NCI-H526 (cell line): ENCODE data around the gene BOC.

Source experiments
- DNase-seq, 2 experiments: peaks; one replicate each; lab custom pipeline; 2025; lab: John Stamatoyannopoulos, UW

Gene BOC

GRCh38 chr3:113287803-113288648 lies 76.7 kb downstream of the BOC start:
- DNase-seq: peak in 1 of 2 experiments; percentile 64

- no peak for DNase-seq
Measured at GRCh38 chr3:113288881-113289280, 77.5 kb downstream of the BOC start.

DNA sequence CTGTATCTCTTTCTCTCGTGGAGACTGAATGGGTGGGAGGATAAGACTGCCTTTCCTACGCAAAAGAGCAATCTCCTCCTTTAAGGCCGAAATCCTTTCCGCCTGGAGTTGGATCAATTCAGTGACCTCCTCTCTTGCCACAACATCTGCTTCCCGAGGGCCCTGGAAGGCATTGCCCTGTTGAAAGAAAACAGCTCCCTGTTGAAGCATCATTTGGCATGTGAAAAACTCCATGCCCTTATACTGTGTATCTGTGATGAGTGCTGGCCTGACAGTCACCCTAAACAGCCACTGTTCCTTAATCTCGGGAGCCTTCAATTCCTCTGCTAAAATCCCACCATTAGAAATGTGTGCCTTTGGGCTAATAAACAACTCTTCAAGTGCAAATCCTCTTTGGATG lies 80.2 kb downstream of the BOC start:
- DNase-seq: no peak

GRCh38 chr3:113292933-113293332 lies 81.6 kb downstream of the BOC start:
- no peak for DNase-seq

DNA sequence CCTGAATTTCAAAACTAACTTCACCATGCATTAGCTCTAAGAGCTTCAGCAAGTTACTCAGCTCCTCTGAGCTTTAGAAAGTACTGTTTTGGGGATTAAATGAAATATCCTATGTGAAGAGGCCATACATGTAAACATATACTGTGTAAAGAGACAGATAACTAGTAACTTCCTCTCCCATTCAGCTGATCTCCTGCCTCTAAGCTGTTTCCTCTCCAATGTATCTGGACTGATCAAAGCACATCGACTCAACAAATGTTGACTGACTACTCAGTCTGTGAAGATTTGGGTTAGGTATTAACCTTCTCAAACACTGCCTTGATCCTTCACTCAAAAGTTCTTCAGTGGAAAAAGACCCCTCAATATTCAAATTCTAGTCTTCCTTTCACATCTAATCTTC lies 82.0 kb downstream of the BOC start:
- DNase-seq: no peak

GRCh38 chr3:113295463-113295862 lies 84.1 kb downstream of the BOC start:
- no peak for DNase-seq

DNA sequence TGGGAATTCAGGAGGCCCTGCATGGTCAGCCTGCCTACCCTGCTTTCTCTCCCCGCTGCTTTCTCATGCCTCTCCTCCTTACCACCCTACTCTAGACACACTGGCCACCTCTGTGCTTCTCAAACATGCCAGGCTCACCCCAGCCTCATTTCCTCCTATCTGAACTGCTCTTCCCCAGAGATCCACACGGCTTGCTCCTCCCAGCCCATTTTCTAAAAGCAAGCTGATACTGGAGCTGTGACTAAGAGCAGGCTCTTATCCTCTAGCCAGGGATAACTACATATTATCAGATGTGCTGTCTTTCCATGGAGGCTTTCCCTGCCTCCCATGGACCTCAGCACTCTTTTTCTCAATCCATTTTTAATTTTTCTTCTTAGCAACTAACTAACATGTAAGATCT lies 85.9 kb downstream of the BOC start:
- DNase-seq: no peak

GRCh38 chr3:113297841-113298240 lies 86.5 kb downstream of the BOC start:
- DNase-seq: no peak

- no peak for DNase-seq
Measured at GRCh38 chr3:113300596-113300995, 89.2 kb downstream of the BOC start.

- no peak for DNase-seq
Measured at GRCh38 chr3:113304102-113304501, 92.7 kb downstream of the BOC start.

- no peak for DNase-seq
Measured at GRCh38 chr3:113304856-113305540, 93.6 kb downstream of the BOC start.

- no peak for DNase-seq
Measured at GRCh38 chr3:113310960-113311359, 99.6 kb downstream of the BOC start.

- no peak for DNase-seq
Measured at GRCh38 chr3:113312416-113312815, 101.1 kb downstream of the BOC start.

DNA sequence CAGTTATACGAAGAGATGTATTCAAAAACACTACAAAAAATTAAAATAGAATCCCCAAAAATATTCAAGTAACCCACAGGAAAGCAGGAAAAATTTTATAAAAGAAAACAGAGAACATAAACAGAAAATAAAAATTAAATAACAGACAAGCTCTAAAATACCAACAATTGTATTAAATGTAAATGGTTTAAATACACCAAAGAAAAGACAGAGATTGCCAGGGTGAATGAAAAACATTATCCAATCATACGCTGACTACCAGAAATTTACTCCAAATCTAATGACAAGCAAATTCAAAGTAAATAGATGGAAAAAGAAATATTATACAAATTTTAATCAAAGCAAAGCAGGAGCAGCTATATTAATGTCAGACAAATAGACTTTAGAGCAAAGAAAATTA lies 103.6 kb downstream of the BOC start:
- DNase-seq: no peak

GRCh38 chr3:113329757-113330156 lies 118.4 kb downstream of the BOC start:
- no peak for DNase-seq

DNA sequence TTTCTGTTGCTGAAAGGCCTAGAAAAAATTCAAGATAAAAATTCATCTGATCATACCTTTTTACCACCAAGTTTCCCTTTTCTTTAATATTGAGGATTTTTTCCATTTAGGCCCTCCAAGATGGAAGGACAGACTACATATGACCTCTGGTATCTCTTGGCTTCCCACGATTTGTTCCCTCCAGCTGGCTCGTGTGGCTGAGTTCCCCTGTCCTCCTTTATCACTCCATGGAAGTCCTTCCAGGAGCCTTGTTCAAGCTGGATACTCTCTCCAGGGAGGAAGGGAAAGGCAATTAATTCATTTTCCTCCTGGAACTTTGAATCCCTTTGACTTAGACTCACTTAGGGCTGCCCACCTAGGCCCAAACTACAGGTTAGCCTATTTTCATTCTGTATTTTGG lies 119.4 kb downstream of the BOC start:
- no peak for DNase-seq

DNA sequence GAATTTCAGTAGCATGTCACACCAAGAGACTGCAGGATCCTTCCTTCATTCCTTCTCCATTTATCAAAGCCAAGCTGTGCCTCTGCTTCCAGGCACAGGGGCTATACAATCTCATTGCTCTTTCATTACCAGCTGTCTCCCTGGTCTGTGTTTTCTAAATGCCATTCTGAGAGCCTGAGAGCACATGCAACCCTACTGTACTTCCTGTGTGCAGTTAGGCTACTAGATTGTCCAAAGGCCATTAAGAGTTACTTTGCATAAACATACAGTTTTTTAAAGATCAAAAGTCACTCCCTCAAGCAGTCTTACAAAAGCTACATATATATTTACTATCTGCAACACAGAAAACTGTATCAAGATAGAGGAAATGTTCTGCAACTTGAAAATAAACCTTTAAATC lies 119.8 kb downstream of the BOC start:
- peak in 1 of 2 experiments; percentile 15 for DNase-seq
